MM.1S (cell line): Measurements from ENCODE around the gene ASB5.

Experiments used
- DNase-seq: peaks from one replicate; pipeline ENCODE4 v3.0.0-alpha.2; 2015
- H2AFZ ChIP-seq: fragments of 300-600 bp; sonication (generic); 2 replicates; pipeline ENCODE4 v1.6.0; 2016; ENCODE audit warnings: antibody characterized with exemption, low read length
- H3F3A ChIP-seq: fragments of 300-600 bp; sonication (generic); 2 replicates; pipeline ENCODE4 v1.6.1; 2016; ENCODE audit warnings: mild to moderate bottlenecking, antibody characterized with exemption, low read length, moderate library complexity, mixed read lengths; ENCODE audit not compliant: insufficient read depth
- H3K27ac ChIP-seq: fragments of 300-600 bp; sonication (generic); 2 replicates; pipeline ENCODE4 v1.5.1; 2016; ENCODE audit warnings: mild to moderate bottlenecking, low read length
- H3K27me3 ChIP-seq: fragments of 300-600 bp; sonication (generic); replicated peaks from 2 replicates; pipeline ENCODE4 v1.6.0; 2016; ENCODE audit warnings: low read length; ENCODE audit not compliant: insufficient read depth
- H3K36me3 ChIP-seq: fragments of 300-600 bp; sonication (generic); replicated peaks from 2 replicates; pipeline ENCODE4 v1.6.1; 2016; ENCODE audit warnings: mild to moderate bottlenecking, low read length, mixed read lengths; ENCODE audit not compliant: insufficient read depth
- H3K4me1 ChIP-seq: fragments of 300-600 bp; sonication (generic); 2 replicates; pipeline ENCODE4 v1.6.1; 2016; ENCODE audit warnings: low read length, mixed read lengths
- H3K4me2 ChIP-seq: fragments of 300-600 bp; sonication (generic); 2 replicates; pipeline ENCODE4 v1.6.0; 2016; ENCODE audit warnings: low read depth, low read length
- H3K4me3 ChIP-seq: fragments of 300-600 bp; sonication (generic); 2 replicates; pipeline ENCODE4 v1.5.1; 2016; ENCODE audit warnings: low read length, mixed read lengths
- H3K79me2 ChIP-seq: fragments of 300-600 bp; sonication (generic); 2 replicates; pipeline ENCODE4 v1.6.1; 2016; ENCODE audit warnings: mixed run types, low read length, mixed read lengths
- H3K9ac ChIP-seq: fragments of 300-600 bp; sonication (generic); 2 replicates; pipeline ENCODE4 v1.6.1; 2016; ENCODE audit warnings: low read length, mixed read lengths
- H3K9me2 ChIP-seq: fragments of 300-600 bp; sonication (generic); replicated peaks from 2 replicates; pipeline ENCODE4 v1.6.1; 2016; ENCODE audit warnings: mild to moderate bottlenecking, low read length, mixed read lengths; ENCODE audit not compliant: insufficient read depth
- H3K9me3 ChIP-seq: fragments of 300-600 bp; sonication (generic); replicated peaks from 2 replicates; pipeline ENCODE4 v1.6.1; 2016; ENCODE audit warnings: mild to moderate bottlenecking, low read length, mixed read lengths; ENCODE audit not compliant: insufficient read depth
- H4K20me1 ChIP-seq: fragments of 300-600 bp; sonication (generic); 2 replicates; pipeline ENCODE4 v1.6.1; 2016; ENCODE audit warnings: mild to moderate bottlenecking, low read length, moderate library complexity, mixed read lengths; ENCODE audit not compliant: insufficient read depth
- CTCF ChIP-seq: fragments of 300-600 bp; sonication (generic); IDR thresholded peaks from 2 replicates; pipeline ENCODE4 v1.5.1; 2016; ENCODE audit warnings: antibody characterized with exemption, low read length, mixed read lengths
- EZH2 ChIP-seq: fragments of 300-600 bp; sonication (generic); optimal IDR thresholded peaks from 2 replicates; pipeline ENCODE3; 2017; ENCODE audit warnings: low read depth, mild to moderate bottlenecking, antibody characterized with exemption, low read length, mixed read lengths
- EZH2phosphoT487 ChIP-seq: fragments of 300-600 bp; sonication (generic); IDR thresholded peaks from 2 replicates; pipeline ENCODE4 v1.6.1; 2018; ENCODE audit warnings: antibody characterized with exemption, low read length

The ASB5 gene

GRCh38 chr4:176210101-176210500, 58.9 kb downstream of the ASB5 start:
- Histone ChIP-seq H3K4me3 (no peak overlapping the region), H3K9me2 (no peaks in the 10 kb centered on the region), H3K36me3 (no peaks in the 10 kb centered on the region), H2AFZ (no peak overlapping the region), H3F3A (no peaks in the 10 kb centered on the region), H3K27ac (no peak overlapping the region), H3K9me3 (no peaks in the 10 kb centered on the region), H3K27me3 (no peaks in the 10 kb centered on the region), H3K4me2 (no peak overlapping the region), H3K79me2 (no peaks in the 10 kb centered on the region), H3K9ac (no peak overlapping the region), H4K20me1 (no peaks in the 10 kb centered on the region), H3K4me1 (no peaks in the 10 kb centered on the region)
- TF ChIP-seq CTCF = no peak
- TF ChIP-seq EZH2phosphoT487 = no peak
- no peak for TF ChIP-seq EZH2
- DNase-seq = no peak

- H3K27me3 ChIP-seq = no peaks in the 10 kb centered on the region
- H3K4me3 ChIP-seq = no peak overlapping the region
- no peaks in the 10 kb centered on the region for H3K36me3 ChIP-seq
- no peaks in the 10 kb centered on the region for H3K4me1 ChIP-seq
- no peak for DNase-seq
- no peak overlapping the region for H3K4me2 ChIP-seq
- no peaks in the 10 kb centered on the region for H3K79me2 ChIP-seq
- TF ChIP-seq EZH2phosphoT487 (no peak), EZH2 (no peak), CTCF (no peak)
- H3K9ac ChIP-seq = no peak overlapping the region
- no peaks in the 10 kb centered on the region for H3K9me2 ChIP-seq
- no peaks in the 10 kb centered on the region for H3F3A ChIP-seq
- H3K27ac ChIP-seq = no peak overlapping the region
- H3K9me3 ChIP-seq = no peaks in the 10 kb centered on the region
- H2AFZ ChIP-seq = no peak overlapping the region
- no peaks in the 10 kb centered on the region for H4K20me1 ChIP-seq
Measured at GRCh38 chr4:176209535-176209934, 59.5 kb downstream of the ASB5 start.

GRCh38 chr4:176207839-176208238, 61.2 kb downstream of the ASB5 start:
- no peaks in the 10 kb centered on the region for H3K36me3 ChIP-seq
- no peak overlapping the region for H3K4me2 ChIP-seq
- no peak overlapping the region for H3K9ac ChIP-seq
- no peaks in the 10 kb centered on the region for H3K9me3 ChIP-seq
- no peak overlapping the region for H2AFZ ChIP-seq
- no peaks in the 10 kb centered on the region for H3K79me2 ChIP-seq
- no peaks in the 10 kb centered on the region for H3K4me1 ChIP-seq
- H3K27me3 ChIP-seq = no peaks in the 10 kb centered on the region
- DNase-seq = no peak
- no peaks in the 10 kb centered on the region for H3K9me2 ChIP-seq
- H3F3A ChIP-seq = no peaks in the 10 kb centered on the region
- no peak overlapping the region for H3K27ac ChIP-seq
- TF ChIP-seq EZH2phosphoT487 = no peak
- no peak for TF ChIP-seq EZH2
- TF ChIP-seq CTCF = no peak
- H3K4me3 ChIP-seq = no peak overlapping the region
- no peaks in the 10 kb centered on the region for H4K20me1 ChIP-seq
